Gastroesophageal sphincter (tissue), 3 donors: ENCODE results near the gene ADAM12.

Source experiments
- EP300 ChIP-seq: sonication (generic); formaldehyde crosslinking; IDR thresholded peaks from one replicate; pipeline ENCODE4 v1.6.1; 2017; ENCODE audit warnings: antibody characterized with exemption, mild to moderate bottlenecking
- POLR2A ChIP-seq, 2 donors: fragments of 450-650 bp; IDR thresholded peaks; one replicate each; pipeline ENCODE4 v1.6.1; 2017; ENCODE audit warnings: antibody characterized with exemption in 2 of 2, mild to moderate bottlenecking in 2 of 2, moderate library complexity in 1 of 2
- TF ChIP-seq, protein P1 (sequence below), 4 experiments: fragments of 200-600 bp in 2 of 4; fragments of 450-650 bp in 2 of 4; sonication (generic) in 1 of 4; IDR thresholded peaks; one replicate each; pipeline ENCODE4 v1.5.1; 2017 to 2019; ENCODE audit warnings: antibody characterized with exemption in 4 of 4, mild to moderate bottlenecking in 2 of 4, moderate library complexity in 2 of 4

DNA sequence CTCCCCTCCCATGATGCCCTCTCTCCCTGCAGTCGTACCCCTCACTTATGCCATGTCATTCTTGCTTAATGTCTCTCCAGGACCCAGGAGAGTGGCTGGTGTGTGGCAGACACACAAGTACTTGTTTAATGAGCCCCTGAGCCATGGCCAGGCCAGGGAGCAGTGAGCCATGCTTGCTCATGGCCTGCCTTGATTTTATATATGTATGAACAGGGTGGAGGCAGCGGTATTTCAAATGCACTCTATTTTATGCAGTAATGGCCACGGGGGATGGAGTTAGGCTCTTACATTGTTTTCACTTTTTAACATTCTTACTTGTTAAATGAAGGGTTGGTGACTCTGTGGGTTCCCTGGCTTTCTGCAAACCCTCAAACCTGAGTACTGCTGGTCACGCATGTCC is 347.2 kb downstream of the ADAM12 start:
- TF ChIP-seq EP300 = no peak
- TF ChIP-seq, protein P1, sequence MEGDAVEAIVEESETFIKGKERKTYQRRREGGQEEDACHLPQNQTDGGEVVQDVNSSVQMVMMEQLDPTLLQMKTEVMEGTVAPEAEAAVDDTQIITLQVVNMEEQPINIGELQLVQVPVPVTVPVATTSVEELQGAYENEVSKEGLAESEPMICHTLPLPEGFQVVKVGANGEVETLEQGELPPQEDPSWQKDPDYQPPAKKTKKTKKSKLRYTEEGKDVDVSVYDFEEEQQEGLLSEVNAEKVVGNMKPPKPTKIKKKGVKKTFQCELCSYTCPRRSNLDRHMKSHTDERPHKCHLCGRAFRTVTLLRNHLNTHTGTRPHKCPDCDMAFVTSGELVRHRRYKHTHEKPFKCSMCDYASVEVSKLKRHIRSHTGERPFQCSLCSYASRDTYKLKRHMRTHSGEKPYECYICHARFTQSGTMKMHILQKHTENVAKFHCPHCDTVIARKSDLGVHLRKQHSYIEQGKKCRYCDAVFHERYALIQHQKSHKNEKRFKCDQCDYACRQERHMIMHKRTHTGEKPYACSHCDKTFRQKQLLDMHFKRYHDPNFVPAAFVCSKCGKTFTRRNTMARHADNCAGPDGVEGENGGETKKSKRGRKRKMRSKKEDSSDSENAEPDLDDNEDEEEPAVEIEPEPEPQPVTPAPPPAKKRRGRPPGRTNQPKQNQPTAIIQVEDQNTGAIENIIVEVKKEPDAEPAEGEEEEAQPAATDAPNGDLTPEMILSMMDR (IDR thresholded peaks at IDR 0.05) = no peak
- TF ChIP-seq POLR2A (IDR thresholded peaks at IDR 0.05) = no peak
